ENCODE results near the gene OLFM2.

The OLFM2 gene

GRCh38 chr19:9936326-9937000 lies at the start of gene OLFM2:
Gene OLFM2, minus strand, starts transcription at chr19:9936515. Its CDS starts 149 bp downstream, at chr19:9936366.
- ATAC-seq (ENCODE audit: low read depth) (no peak), DNase-seq (ENCODE audit: low spot score) (no peak)
- no peak for TF ChIP-seq CTCF (IDR thresholded peaks at IDR 0.05; ENCODE audit: poor library complexity, severe bottlenecking)
- Histone ChIP-seq H3K27me3 (ENCODE audit: insufficient read depth, poor library complexity, severe bottlenecking) (peaks cover 15% of the 10 kb centered on the region), H3K9me3 (ENCODE audit: severe bottlenecking) (no peaks in the 10 kb centered on the region), H3K4me3 (ENCODE audit: severe bottlenecking) (peak within 1 kb of the TSS; percentile 24), H3K27ac (ENCODE audit: poor library complexity, severe bottlenecking) (no peak within 1 kb of the TSS), H3K4me1 (ENCODE audit: insufficient read depth, poor library complexity, severe bottlenecking) (peaks cover 3% of the 10 kb centered on the region), H3K36me3 (ENCODE audit: low read depth) (no peaks in the 10 kb centered on the region)

- Histone ChIP-seq H3K27ac (ENCODE audit: poor library complexity, severe bottlenecking) (no peak overlapping the region), H3K4me1 (ENCODE audit: insufficient read depth, poor library complexity, severe bottlenecking) (no peaks in the 10 kb centered on the region), H3K27me3 (ENCODE audit: insufficient read depth, poor library complexity, severe bottlenecking) (no peaks in the 10 kb centered on the region), H3K36me3 (ENCODE audit: low read depth) (no peaks in the 10 kb centered on the region), H3K9me3 (ENCODE audit: severe bottlenecking) (no peaks in the 10 kb centered on the region), H3K4me3 (ENCODE audit: severe bottlenecking) (no peak overlapping the region)
- DNase-seq (ENCODE audit: low spot score) (no peak), ATAC-seq (ENCODE audit: low read depth) (no peak)
- TF ChIP-seq CTCF (IDR thresholded peaks at IDR 0.05; ENCODE audit: poor library complexity, severe bottlenecking) = no peak
Observed at GRCh38 chr19:9981406-9982260, 45.3 kb upstream of the OLFM2 start.

GRCh38 chr19:9972103-9972502 lies 35.8 kb upstream of the OLFM2 start:
- H3K4me3 ChIP-seq (ENCODE audit: severe bottlenecking) = no peak overlapping the region
- H3K4me1 ChIP-seq (ENCODE audit: insufficient read depth, poor library complexity, severe bottlenecking) = no peaks in the 10 kb centered on the region
- H3K36me3 ChIP-seq (ENCODE audit: low read depth) = no peaks in the 10 kb centered on the region
- no peak overlapping the region for H3K27ac ChIP-seq (ENCODE audit: poor library complexity, severe bottlenecking)
- no peaks in the 10 kb centered on the region for H3K9me3 ChIP-seq (ENCODE audit: severe bottlenecking)
- no peak for DNase-seq (ENCODE audit: low spot score)
- no peak for TF ChIP-seq CTCF (IDR thresholded peaks at IDR 0.05; ENCODE audit: poor library complexity, severe bottlenecking)
- no peaks in the 10 kb centered on the region for H3K27me3 ChIP-seq (ENCODE audit: insufficient read depth, poor library complexity, severe bottlenecking)
- ATAC-seq (ENCODE audit: low read depth) = no peak

- no peak overlapping the region for H3K4me3 ChIP-seq (ENCODE audit: severe bottlenecking)
- no peaks in the 10 kb centered on the region for H3K9me3 ChIP-seq (ENCODE audit: severe bottlenecking)
- H3K4me1 ChIP-seq (ENCODE audit: insufficient read depth, poor library complexity, severe bottlenecking) = no peaks in the 10 kb centered on the region
- no peaks in the 10 kb centered on the region for H3K36me3 ChIP-seq (ENCODE audit: low read depth)
- DNase-seq (ENCODE audit: low spot score) (no peak), ATAC-seq (ENCODE audit: low read depth) (no peak)
- no peak overlapping the region for H3K27ac ChIP-seq (ENCODE audit: poor library complexity, severe bottlenecking)
- no peak for TF ChIP-seq CTCF (IDR thresholded peaks at IDR 0.05; ENCODE audit: poor library complexity, severe bottlenecking)
- peaks cover 4% of the 10 kb centered on the region for H3K27me3 ChIP-seq (ENCODE audit: insufficient read depth, poor library complexity, severe bottlenecking)
Observed at GRCh38 chr19:9971166-9971897, 35.0 kb upstream of the OLFM2 start.
